GM12864 (cell line): ENCODE data around the gene NQO1.

Source experiments
- DNase-seq: peaks from one replicate; pipeline ENCODE4 v3.0.0-alpha.2; 2011; ENCODE audit warnings: low read depth
- H3K4me3 ChIP-seq: 2 replicates; pipeline ENCODE4 v1.5.1; 2011; ENCODE audit warnings: mild to moderate bottlenecking, low read depth, low read length, control low read depth
- TF ChIP-seq, protein P1 (sequence below): IDR thresholded peaks from 2 replicates; pipeline ENCODE4 v1.5.1; 2011; ENCODE audit warnings: low read depth, mild to moderate bottlenecking, moderate library complexity, low read length, control low read depth, inconsistent platforms; ENCODE audit errors: missing control alignments

Gene NQO1

DNA sequence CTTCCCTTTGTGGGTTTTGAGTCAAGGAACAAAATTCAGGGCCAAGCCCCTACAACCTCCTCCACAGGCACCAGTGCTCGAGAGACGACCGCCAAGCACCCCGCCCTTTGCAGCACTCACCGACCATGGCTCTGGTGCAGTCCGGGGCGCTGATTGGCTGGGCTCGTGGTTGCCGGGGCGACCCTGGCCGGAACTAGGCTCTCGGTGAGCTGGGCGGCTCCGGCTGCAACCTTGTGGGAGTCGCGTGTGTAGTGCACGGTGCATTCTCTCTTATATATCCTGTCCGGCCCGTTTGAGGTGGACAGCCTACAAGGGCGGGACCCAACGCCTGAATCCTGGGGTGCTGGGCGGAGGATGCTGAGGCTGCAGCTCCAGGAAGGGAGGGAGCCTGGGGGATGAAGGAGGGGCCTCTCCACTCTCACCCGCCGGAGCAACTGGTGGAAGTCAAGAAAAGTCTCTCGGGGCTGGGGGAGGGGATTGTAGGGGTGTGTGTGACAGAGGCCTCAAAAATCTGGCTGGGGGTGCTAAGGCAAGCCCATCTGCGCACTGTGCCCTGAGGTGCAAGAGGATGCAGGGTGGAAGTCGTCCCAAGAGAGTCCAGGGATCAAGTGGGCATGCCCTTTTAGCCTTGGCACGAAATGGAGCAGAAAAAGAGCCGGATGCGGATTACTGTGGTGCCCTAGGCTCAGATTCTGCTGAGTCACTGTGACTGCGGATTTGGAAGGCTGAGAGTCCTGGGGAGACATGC is at the start of gene NQO1:
TSS of gene NQO1 (minus strand) at position 248 of the 748 bp plus-strand sequence. CDS start at position 127, 121 bp downstream.
- peak; percentile 83 for DNase-seq
- H3K4me3 ChIP-seq = peak within 1 kb of the TSS; percentile 71
- TF ChIP-seq, protein P1, sequence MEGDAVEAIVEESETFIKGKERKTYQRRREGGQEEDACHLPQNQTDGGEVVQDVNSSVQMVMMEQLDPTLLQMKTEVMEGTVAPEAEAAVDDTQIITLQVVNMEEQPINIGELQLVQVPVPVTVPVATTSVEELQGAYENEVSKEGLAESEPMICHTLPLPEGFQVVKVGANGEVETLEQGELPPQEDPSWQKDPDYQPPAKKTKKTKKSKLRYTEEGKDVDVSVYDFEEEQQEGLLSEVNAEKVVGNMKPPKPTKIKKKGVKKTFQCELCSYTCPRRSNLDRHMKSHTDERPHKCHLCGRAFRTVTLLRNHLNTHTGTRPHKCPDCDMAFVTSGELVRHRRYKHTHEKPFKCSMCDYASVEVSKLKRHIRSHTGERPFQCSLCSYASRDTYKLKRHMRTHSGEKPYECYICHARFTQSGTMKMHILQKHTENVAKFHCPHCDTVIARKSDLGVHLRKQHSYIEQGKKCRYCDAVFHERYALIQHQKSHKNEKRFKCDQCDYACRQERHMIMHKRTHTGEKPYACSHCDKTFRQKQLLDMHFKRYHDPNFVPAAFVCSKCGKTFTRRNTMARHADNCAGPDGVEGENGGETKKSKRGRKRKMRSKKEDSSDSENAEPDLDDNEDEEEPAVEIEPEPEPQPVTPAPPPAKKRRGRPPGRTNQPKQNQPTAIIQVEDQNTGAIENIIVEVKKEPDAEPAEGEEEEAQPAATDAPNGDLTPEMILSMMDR = no peak

GRCh38 chr16:69775563-69775962 is 49.2 kb upstream of the NQO1 start:
- TF ChIP-seq, protein P1 = no peak
- no peak for DNase-seq
- H3K4me3 ChIP-seq = no peak overlapping the region

- DNase-seq = peak; percentile 35
- no peak overlapping the region for H3K4me3 ChIP-seq
- TF ChIP-seq, protein P1 = no peak
Measured at GRCh38 chr16:69773260-69773947, 47.0 kb upstream of the NQO1 start.

DNA sequence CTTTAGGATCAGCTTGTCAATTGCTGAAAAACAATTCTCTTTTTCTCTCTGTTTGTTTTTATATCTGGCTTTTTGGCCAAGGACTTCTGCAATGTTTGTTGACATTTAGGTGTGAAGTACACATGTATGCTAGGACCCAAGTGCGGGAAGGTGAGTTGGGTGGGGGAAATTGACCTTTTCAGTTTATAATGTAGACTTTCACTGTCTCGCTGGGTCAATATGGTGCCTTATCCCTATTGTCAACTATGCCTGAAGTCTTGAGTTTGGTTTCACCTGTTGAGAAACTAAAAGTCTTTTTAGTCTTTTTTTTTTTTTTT is 45.2 kb upstream of the NQO1 start:
- H3K4me3 ChIP-seq = no peak overlapping the region
- no peak for DNase-seq
- TF ChIP-seq, protein P1 = no peak

GRCh38 chr16:69769404-69769803 is 43.0 kb upstream of the NQO1 start:
- TF ChIP-seq, protein P1 = no peak
- no peak for DNase-seq
- no peak overlapping the region for H3K4me3 ChIP-seq

DNA sequence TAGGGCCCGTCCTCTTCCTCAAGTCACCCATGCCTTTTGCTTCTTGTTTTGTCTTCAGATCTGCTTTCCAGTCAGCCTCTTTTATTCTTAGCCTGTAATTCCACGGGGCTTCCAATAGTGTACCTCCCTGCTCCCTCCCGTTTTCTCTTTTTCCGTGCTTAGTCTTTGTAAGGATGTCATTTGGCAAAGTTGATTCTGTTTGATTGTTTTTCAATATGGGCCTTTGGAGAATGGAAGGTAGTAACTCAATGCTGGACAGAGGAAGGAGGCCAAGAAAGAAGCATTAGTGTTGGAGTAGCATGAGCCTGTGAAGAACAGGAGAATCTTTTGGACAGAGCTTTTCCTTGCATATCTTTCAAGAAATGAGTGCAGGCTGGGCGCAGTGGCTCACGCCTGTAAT is 42.3 kb upstream of the NQO1 start:
- H3K4me3 ChIP-seq = no peak overlapping the region
- TF ChIP-seq, protein P1 = no peak
- no peak for DNase-seq
